GM19397 (cell line): ENCODE data around the gene DRG2.

Source experiments
- ATAC-seq: cut with Tn5 transposase; IDR thresholded peaks from one replicate; pipeline ENCODE4 v1.9.1; 2021; ENCODE audit warnings: mild to moderate bottlenecking, moderate library complexity; ENCODE audit not compliant: unreplicated experiment

The DRG2 gene

GRCh38 chr17:18087610-18088491 lies at the start of gene DRG2:
TSS of gene DRG2 (plus strand) at chr17:18087948. CDS start at chr17:18088024, 76 bp downstream.
- peak; percentile 87 for ATAC-seq

- ATAC-seq: no peak
Observed at GRCh38 chr17:18038149-18038850, 49.4 kb upstream of the DRG2 start.

- peak; percentile 89 for ATAC-seq
Observed at GRCh38 chr17:18038861-18039534, 48.8 kb upstream of the DRG2 start, which contains the start of the genes ATPAF2 and GID4. TSS of gene ATPAF2 (minus strand) at chr17:18039168. CDS start at chr17:18039013, 155 bp downstream. TSS of gene GID4 (plus strand) at chr17:18039408. CDS start at chr17:18039465, 57 bp downstream.

GRCh38 chr17:18039535-18040260 lies 48.0 kb upstream of the DRG2 start:
- peak; percentile 35 for ATAC-seq

GRCh38 chr17:18040261-18040858 lies 47.4 kb upstream of the DRG2 start:
- ATAC-seq: no peak

GRCh38 chr17:18041776-18042175 lies 46.0 kb upstream of the DRG2 start:
- no peak for ATAC-seq

GRCh38 chr17:18042983-18043382 lies 44.8 kb upstream of the DRG2 start:
- no peak for ATAC-seq

GRCh38 chr17:18043491-18043890 lies 44.3 kb upstream of the DRG2 start:
- ATAC-seq: no peak

GRCh38 chr17:18044609-18045008 lies 43.1 kb upstream of the DRG2 start:
- no peak for ATAC-seq

- no peak for ATAC-seq
Observed at GRCh38 chr17:18045691-18046350, 41.9 kb upstream of the DRG2 start.

GRCh38 chr17:18055597-18055996 lies 32.2 kb upstream of the DRG2 start:
- no peak for ATAC-seq

GRCh38 chr17:18056214-18056613 lies 31.5 kb upstream of the DRG2 start:
- no peak for ATAC-seq

- no peak for ATAC-seq
Observed at GRCh38 chr17:18059283-18059682, 28.5 kb upstream of the DRG2 start.

GRCh38 chr17:18064053-18064452 lies 23.7 kb upstream of the DRG2 start:
- no peak for ATAC-seq

- ATAC-seq: no peak
Observed at GRCh38 chr17:18065546-18065945, 22.2 kb upstream of the DRG2 start.

GRCh38 chr17:18066866-18067265 lies 20.9 kb upstream of the DRG2 start:
- no peak for ATAC-seq

GRCh38 chr17:18069101-18069500 lies 18.6 kb upstream of the DRG2 start:
- no peak for ATAC-seq

GRCh38 chr17:18070861-18071340 lies 16.8 kb upstream of the DRG2 start:
- ATAC-seq: no peak

- no peak for ATAC-seq
Observed at GRCh38 chr17:18071751-18072150, 16.0 kb upstream of the DRG2 start.
